Neural crest cell (in vitro differentiated cells): ENCODE data around the gene FAM237B. TPM values are rescaled to one million over a fixed set of nuclear protein-coding genes. Genes with fewer than 3 reads are reported as not detected.

Experiments
- DNase-seq: peaks from one replicate; pipeline ENCODE4 v3.0.0; 2021; ENCODE audit warnings: low read depth, mixed read lengths, low spot score
- H3K27ac Mint-ChIP-seq: one replicate; pipeline ENCODE4 v1.8.0; 2021; ENCODE audit warnings: mild to moderate bottlenecking, mixed read lengths; ENCODE audit not compliant: unreplicated experiment
- H3K27me3 Mint-ChIP-seq: 2 replicates; pipeline ENCODE4 v1.8.0; 2021; ENCODE audit warnings: low read depth, mild to moderate bottlenecking, mixed read lengths
- H3K36me3 Mint-ChIP-seq: 2 replicates; pipeline ENCODE4 v1.8.0; 2021; ENCODE audit warnings: low read depth, mild to moderate bottlenecking, mixed read lengths
- H3K4me1 Mint-ChIP-seq: 2 replicates; pipeline ENCODE4 v1.8.0; 2021; ENCODE audit warnings: mixed read lengths
- H3K4me3 Mint-ChIP-seq: one replicate; pipeline ENCODE4 v1.8.0; 2021; ENCODE audit warnings: mild to moderate bottlenecking, mixed read lengths
- H3K9me3 Mint-ChIP-seq: 2 replicates; pipeline ENCODE4 v1.8.0; 2021; ENCODE audit warnings: mixed read lengths
- total RNA-seq: library from RNA; stranded (reverse); gene quantifications from 2 replicates; pipeline ENCODE4 v1.2.1, GENCODE V29; 2021
- TF ChIP-seq, protein P1 (sequence below): fragments of 200-600 bp; sonication (generic); conservative IDR thresholded peaks from 2 replicates; pipeline ENCODE4 v1.5.0; 2021; ENCODE audit warnings: antibody characterized with exemption, mild to moderate bottlenecking

Gene FAM237B
- total RNA-seq, 1 donor from 2014 or later, result not detected

GRCh38 chr7:90309872-90310271 lies 11.2 kb downstream of the FAM237B start:
- no peak for DNase-seq
- Mint-ChIP-seq H3K27me3 (peaks cover 4% of the 10 kb centered on the region), H3K4me3 (no peak overlapping the region), H3K4me1 (no peaks in the 10 kb centered on the region), H3K27ac (no peak overlapping the region), H3K9me3 (no peaks in the 10 kb centered on the region), H3K36me3 (no peaks in the 10 kb centered on the region)
- TF ChIP-seq, protein P1, sequence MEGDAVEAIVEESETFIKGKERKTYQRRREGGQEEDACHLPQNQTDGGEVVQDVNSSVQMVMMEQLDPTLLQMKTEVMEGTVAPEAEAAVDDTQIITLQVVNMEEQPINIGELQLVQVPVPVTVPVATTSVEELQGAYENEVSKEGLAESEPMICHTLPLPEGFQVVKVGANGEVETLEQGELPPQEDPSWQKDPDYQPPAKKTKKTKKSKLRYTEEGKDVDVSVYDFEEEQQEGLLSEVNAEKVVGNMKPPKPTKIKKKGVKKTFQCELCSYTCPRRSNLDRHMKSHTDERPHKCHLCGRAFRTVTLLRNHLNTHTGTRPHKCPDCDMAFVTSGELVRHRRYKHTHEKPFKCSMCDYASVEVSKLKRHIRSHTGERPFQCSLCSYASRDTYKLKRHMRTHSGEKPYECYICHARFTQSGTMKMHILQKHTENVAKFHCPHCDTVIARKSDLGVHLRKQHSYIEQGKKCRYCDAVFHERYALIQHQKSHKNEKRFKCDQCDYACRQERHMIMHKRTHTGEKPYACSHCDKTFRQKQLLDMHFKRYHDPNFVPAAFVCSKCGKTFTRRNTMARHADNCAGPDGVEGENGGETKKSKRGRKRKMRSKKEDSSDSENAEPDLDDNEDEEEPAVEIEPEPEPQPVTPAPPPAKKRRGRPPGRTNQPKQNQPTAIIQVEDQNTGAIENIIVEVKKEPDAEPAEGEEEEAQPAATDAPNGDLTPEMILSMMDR, result no peak

GRCh38 chr7:90303241-90303640 lies 17.9 kb downstream of the FAM237B start:
- Mint-ChIP-seq H3K27ac (no peak overlapping the region), H3K4me3 (no peak overlapping the region), H3K9me3 (no peaks in the 10 kb centered on the region), H3K36me3 (no peaks in the 10 kb centered on the region), H3K4me1 (no peaks in the 10 kb centered on the region), H3K27me3 (no peaks in the 10 kb centered on the region)
- TF ChIP-seq, protein P1, result no peak
- DNase-seq, result no peak

- H3K27ac Mint-ChIP-seq, result no peak overlapping the region
- H3K4me3 Mint-ChIP-seq, result no peak overlapping the region
- peaks cover 2% of the 10 kb centered on the region for H3K36me3 Mint-ChIP-seq
- TF ChIP-seq, protein P1, result peak; percentile 65
- no peaks in the 10 kb centered on the region for H3K9me3 Mint-ChIP-seq
- H3K27me3 Mint-ChIP-seq, result no peaks in the 10 kb centered on the region
- no peak for DNase-seq
- H3K4me1 Mint-ChIP-seq, result no peaks in the 10 kb centered on the region
Measured at GRCh38 chr7:90298145-90299038, 22.7 kb downstream of the FAM237B start.

DNA sequence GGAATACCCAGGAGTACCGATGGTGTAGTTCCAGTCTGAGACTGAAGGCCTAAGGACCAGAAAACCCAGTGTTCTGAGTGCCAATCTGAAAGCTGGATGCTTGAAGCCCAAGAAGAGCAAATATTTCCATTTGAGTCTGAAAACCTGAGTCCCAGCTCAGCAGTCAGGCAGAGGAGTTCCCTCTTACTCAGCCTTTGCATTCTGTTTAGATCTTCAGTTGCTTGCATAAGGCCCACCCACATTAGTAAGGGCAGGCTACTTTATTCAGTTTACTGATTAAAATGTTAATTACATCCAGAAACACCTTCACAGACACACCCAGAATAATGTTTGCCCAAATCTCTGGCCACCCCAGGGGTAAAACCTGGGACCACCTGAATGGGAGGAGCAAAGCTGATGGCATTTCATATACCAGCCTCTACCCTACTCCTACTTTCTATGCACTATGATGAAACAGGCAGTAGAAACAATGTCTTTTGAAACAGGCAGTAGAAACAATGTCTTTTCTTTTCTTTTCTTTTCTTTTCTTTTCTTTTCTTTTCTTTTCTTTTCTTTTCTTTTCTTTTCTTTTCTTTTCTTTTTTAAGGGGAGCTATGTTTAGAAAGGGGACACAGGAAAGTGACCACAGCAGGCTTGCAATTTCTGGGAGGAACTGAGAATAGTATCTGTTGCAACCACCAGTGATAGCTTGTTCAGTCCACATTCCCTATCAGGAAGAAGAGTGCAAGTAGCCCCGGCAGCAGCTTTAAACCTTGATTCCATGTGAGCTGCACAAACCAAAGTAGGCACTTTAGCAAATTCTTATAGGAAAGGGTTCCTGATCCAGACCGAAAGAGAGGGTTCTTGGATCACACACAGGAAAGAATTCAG lies 30.6 kb downstream of the FAM237B start:
- TF ChIP-seq, protein P1, result no peak
- Mint-ChIP-seq H3K27ac (no peak overlapping the region), H3K4me3 (no peak overlapping the region), H3K9me3 (no peaks in the 10 kb centered on the region), H3K36me3 (peaks cover 12% of the 10 kb centered on the region), H3K4me1 (no peaks in the 10 kb centered on the region), H3K27me3 (no peaks in the 10 kb centered on the region)
- no peak for DNase-seq

- Mint-ChIP-seq H3K36me3 (peaks cover 10% of the 10 kb centered on the region), H3K9me3 (no peaks in the 10 kb centered on the region), H3K27me3 (no peaks in the 10 kb centered on the region), H3K27ac (no peak overlapping the region), H3K4me1 (no peaks in the 10 kb centered on the region), H3K4me3 (no peak overlapping the region)
- TF ChIP-seq, protein P1, result no peak
- no peak for DNase-seq
Measured at GRCh38 chr7:90288154-90288553, 33.0 kb downstream of the FAM237B start.
